ENCODE results near the gene TLR7. TPM values are rescaled to one million over a fixed set of nuclear protein-coding genes. Genes with fewer than 3 reads are reported as not detected.

TLR7 gene
- total RNA-seq, 1 experiment from 2014 or later = not detected

DNA sequence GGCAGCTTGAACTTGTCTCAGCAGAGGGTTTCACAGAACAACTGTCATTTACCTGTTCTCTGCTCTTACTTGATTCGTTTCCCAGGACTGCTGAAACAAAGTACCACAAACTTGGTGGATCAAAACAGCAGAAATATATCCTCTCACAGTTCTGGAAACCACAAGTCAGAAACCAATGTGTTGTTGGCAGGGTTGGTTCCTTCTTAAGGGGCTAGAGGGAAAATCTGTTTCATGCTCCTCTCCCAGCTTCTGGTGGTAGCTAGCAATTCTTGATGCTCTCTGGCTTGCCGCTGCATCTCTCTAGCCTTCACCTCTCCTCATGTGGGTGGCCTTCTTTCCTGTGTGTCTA, 44.2 kb downstream of the TLR7 start:
- no peak overlapping the region for H3K56ac ChIP-seq (ENCODE audit: insufficient read length, low read depth, low read length)
- no CpG with 5 or more reads among the region's 2 CpGs for WGBS (ENCODE audit: extremely low coverage, insufficient read length, low lambda C conversion rate)
- no peak overlapping the region for H2BK20ac ChIP-seq (ENCODE audit: low read depth, low read length, poor library complexity, severe bottlenecking)
- H4K20me1 ChIP-seq (ENCODE audit: control insufficient read depth, insufficient read depth, insufficient read length) = no peaks in the 10 kb centered on the region
- H3K9me3 Mint-ChIP-seq = peaks cover 59 to 67% of the 10 kb centered on the region in 2 experiments
- H2BK15ac ChIP-seq (ENCODE audit: low read depth, low read length) = no peak overlapping the region
- no peak for DNase-seq
- H3K36me3 Mint-ChIP-seq (ENCODE audit: insufficient read depth in 1 of 3, low read depth in 3 of 3) = peaks cover 0 to 3% (median 2%) of the 10 kb centered on the region in 3 experiments; a peak in 2 of 7 replicates
- H3K23me2 ChIP-seq (ENCODE audit: insufficient read length, low read depth, low read length, poor library complexity, severe bottlenecking) = no peaks in the 10 kb centered on the region
- H3K79me1 ChIP-seq (ENCODE audit: insufficient read depth, low read depth, low read length, poor library complexity, severe bottlenecking) = no peaks in the 10 kb centered on the region
- H2AFZ ChIP-seq (ENCODE audit: low read length) = no peak overlapping the region
- no peak overlapping the region for H3K23ac ChIP-seq (ENCODE audit: insufficient read length, low read depth, low read length)
- no peaks in the 10 kb centered on the region for H3K4me1 Mint-ChIP-seq
- no peak overlapping the region for H4K91ac ChIP-seq (ENCODE audit: insufficient read length, low read depth, low read length)
- H2BK12ac ChIP-seq (ENCODE audit: insufficient read length, low read depth, low read length) = no peak overlapping the region
- H3K4me2 ChIP-seq (ENCODE audit: insufficient read depth, insufficient read length, low read length) = no peak overlapping the region
- no peak overlapping the region for H3K9ac ChIP-seq (ENCODE audit: extremely low read depth, insufficient read length, low read length)
- H3K4ac ChIP-seq (ENCODE audit: low read depth, low read length) = no peak overlapping the region
- no peak overlapping the region for H4K8ac ChIP-seq (replicated peaks; ENCODE audit: insufficient read length, low read depth, low read length)
- H3K14ac ChIP-seq (ENCODE audit: insufficient read depth, low read length) = no peak overlapping the region
- H3T11ph ChIP-seq (ENCODE audit: low read length) = no peak overlapping the region
- TF ChIP-seq, protein P1, sequence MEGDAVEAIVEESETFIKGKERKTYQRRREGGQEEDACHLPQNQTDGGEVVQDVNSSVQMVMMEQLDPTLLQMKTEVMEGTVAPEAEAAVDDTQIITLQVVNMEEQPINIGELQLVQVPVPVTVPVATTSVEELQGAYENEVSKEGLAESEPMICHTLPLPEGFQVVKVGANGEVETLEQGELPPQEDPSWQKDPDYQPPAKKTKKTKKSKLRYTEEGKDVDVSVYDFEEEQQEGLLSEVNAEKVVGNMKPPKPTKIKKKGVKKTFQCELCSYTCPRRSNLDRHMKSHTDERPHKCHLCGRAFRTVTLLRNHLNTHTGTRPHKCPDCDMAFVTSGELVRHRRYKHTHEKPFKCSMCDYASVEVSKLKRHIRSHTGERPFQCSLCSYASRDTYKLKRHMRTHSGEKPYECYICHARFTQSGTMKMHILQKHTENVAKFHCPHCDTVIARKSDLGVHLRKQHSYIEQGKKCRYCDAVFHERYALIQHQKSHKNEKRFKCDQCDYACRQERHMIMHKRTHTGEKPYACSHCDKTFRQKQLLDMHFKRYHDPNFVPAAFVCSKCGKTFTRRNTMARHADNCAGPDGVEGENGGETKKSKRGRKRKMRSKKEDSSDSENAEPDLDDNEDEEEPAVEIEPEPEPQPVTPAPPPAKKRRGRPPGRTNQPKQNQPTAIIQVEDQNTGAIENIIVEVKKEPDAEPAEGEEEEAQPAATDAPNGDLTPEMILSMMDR (conservative IDR thresholded peaks at IDR 0.05) = no peak
- no peak overlapping the region for H2AK5ac ChIP-seq (ENCODE audit: insufficient read length, low read length)
- H3K27ac ChIP-seq (ENCODE audit: insufficient read length, low read depth, low read length) = no peak overlapping the region
- H4K5ac ChIP-seq (ENCODE audit: insufficient read length, low read depth, low read length) = no peak overlapping the region
- no peak overlapping the region for H2BK5ac ChIP-seq (ENCODE audit: insufficient read length, low read length)
- H2BK120ac ChIP-seq (ENCODE audit: low read depth, low read length, poor library complexity, severe bottlenecking) = no peak overlapping the region
- no peak overlapping the region for H3K18ac ChIP-seq (ENCODE audit: insufficient read length, low read depth, low read length)
- H3K9me3 ChIP-seq (ENCODE audit: control insufficient read depth, low read depth, low read length) = no peaks in the 10 kb centered on the region
- H3K79me2 ChIP-seq (ENCODE audit: insufficient read depth, low read length) = 0 out of 2 replicates have a peak, but pooled peaks cover 1% of the 10 kb centered on the region
- no peaks in the 10 kb centered on the region for H3K27me3 ChIP-seq (ENCODE audit: insufficient read depth, low read length)
- H3K27me3 Mint-ChIP-seq (ENCODE audit: low read depth) = peaks cover 4% of the 10 kb centered on the region; the same call in 1 of the 2 replicates
- no peak overlapping the region for H3K4me3 Mint-ChIP-seq
- H3K4me1 ChIP-seq (ENCODE audit: insufficient read depth, low read length) = no peaks in the 10 kb centered on the region
- H3K27ac Mint-ChIP-seq = no peak overlapping the region
